ENCODE data around the gene CAPN5.
"Not testable (repeated sequence)": the region's sequence is repeated elsewhere in the genome, so short reads cannot be mapped to it uniquely, and the experiment has no call there.

GRCh38 chr11:77047928-77048446, 18.8 kb upstream of the CAPN5 start:
- TF ChIP-seq CTCF (IDR thresholded peaks at IDR 0.05) = peak in 1 of 12 donors; percentile 17
- TF ChIP-seq POLR2A (IDR thresholded peaks at IDR 0.05) = not testable (repeated sequence)
